Panc1 (cell line): ENCODE data around the gene TRIM37. TPM values are rescaled to one million over a fixed set of nuclear protein-coding genes. Genes with fewer than 3 reads are reported as not detected.

Experiments
- ATAC-seq: fragments of 200-7000 bp; cut with Tn5 transposase; 2 replicates; pipeline ENCODE4 v1.9.1; 2020; ENCODE audit warnings: mild to moderate bottlenecking, moderate library complexity
- BruUV-seq: library from RNA; stranded (reverse); fragments of 400-500 nt; replicated peaks from 2 replicates; lab custom pipeline; 2021; lab: Mats Ljungman, UMichigan
- CTCF ChIA-PET: fragments of 300-600 bp; sonication (Branson Sonifier 250); formaldehyde crosslinking; loops from one replicate; lab custom pipeline; 2022; ENCODE audit warnings: antibody characterized with exemption; lab: Charles Lee
- POLR2A ChIA-PET: fragments of 300-600 bp; sonication (Branson Sonifier 250); formaldehyde crosslinking; loops from one replicate; lab custom pipeline; 2022; ENCODE audit warnings: antibody characterized with exemption; lab: Charles Lee
- DNase-seq: peaks from one replicate; pipeline ENCODE4 v3.0.0-alpha.2; 2010; ENCODE audit warnings: low read depth, low spot score
- H3K27ac ChIP-seq: 2 replicates; pipeline ENCODE4 v1.5.1; 2011; ENCODE audit warnings: mild to moderate bottlenecking, low read length, inconsistent platforms
- H3K27me3 ChIP-seq: fragments of 200-500 bp; sonication (Bioruptor generic); 2 replicates; pipeline ENCODE4 v1.6.0; 2014; ENCODE audit warnings: low read length, inconsistent platforms; ENCODE audit not compliant: control insufficient read depth, insufficient read depth
- H3K36me3 ChIP-seq: fragments of 200-500 bp; sonication (Bioruptor generic); 2 replicates; pipeline ENCODE4 v1.5.1; 2014; ENCODE audit warnings: inconsistent platforms, mild to moderate bottlenecking, low read length, moderate library complexity; ENCODE audit not compliant: control insufficient read depth, insufficient read depth
- H3K4me1 ChIP-seq: 2 replicates; pipeline ENCODE4 v1.5.1; 2011; ENCODE audit warnings: inconsistent platforms, mild to moderate bottlenecking, low read length, moderate library complexity; ENCODE audit not compliant: control insufficient read depth, insufficient read depth
- H3K4me3 ChIP-seq, 2 experiments: 2 replicates each; pipeline ENCODE4 v1.5.1; 2011 to 2012; ENCODE audit warnings: low read depth in 2 of 2, low read length in 2 of 2, mild to moderate bottlenecking in 2 of 2, inconsistent platforms in 1 of 2, moderate library complexity in 1 of 2
- H3K9me3 ChIP-seq: fragments of 200-500 bp; sonication (Bioruptor generic); 2 replicates; pipeline ENCODE4 v1.5.1; 2014; ENCODE audit warnings: low read depth, mild to moderate bottlenecking, inconsistent platforms, low read length, moderate library complexity; ENCODE audit not compliant: control insufficient read depth, insufficient read depth
- POLR2AphosphoS5 ChIP-seq: IDR thresholded peaks from 2 replicates; pipeline ENCODE4 v1.6.1; 2012; ENCODE audit warnings: mild to moderate bottlenecking, low read depth, low read length, moderate library complexity
- SIN3A ChIP-seq: IDR thresholded peaks from 2 replicates; pipeline ENCODE4 v1.6.1; 2012; ENCODE audit warnings: low read depth, mild to moderate bottlenecking, low read length, moderate library complexity, borderline replicate concordance; ENCODE audit not compliant: insufficient read depth
- TCF7L2 ChIP-seq: IDR thresholded peaks from 2 replicates; pipeline ENCODE4 v1.6.1; 2011; ENCODE audit warnings: mild to moderate bottlenecking, low read depth, low read length, inconsistent platforms
- in situ Hi-C: cut with HindIII; loops from 2 replicates; pipeline ENCODE4 v1.10.0; 2016; ENCODE audit warnings: low sequenced_read_pairs, low pct_unique_long_range_greater_than_20kb
- intact Hi-C: fragments of 100-400 bp; cut with micrococcal nuclease; formaldehyde crosslinking; loops from one replicate; pipeline ENCODE4 v1.10.0; 2022; ENCODE audit not compliant: unreplicated experiment
- total RNA-seq: library from RNA; stranded (reverse); gene quantifications from one replicate; pipeline ENCODE4 v1.2.1, GENCODE V29; 2021; ENCODE audit not compliant: unreplicated experiment
- TF ChIP-seq, protein P1 (sequence below): fragments of 450-650 bp; IDR thresholded peaks from 2 replicates; pipeline ENCODE4 v1.5.1; 2017; ENCODE audit warnings: mild to moderate bottlenecking
- TF ChIP-seq, protein P2 (sequence below), 2 experiments: IDR thresholded peaks; 2 replicates each; pipeline ENCODE4 v1.6.1; 2011 to 2012; ENCODE audit warnings: low read depth in 2 of 2, control low read depth in 1 of 2, low read length in 1 of 2, mild to moderate bottlenecking in 1 of 2, moderate library complexity in 1 of 2; ENCODE audit not compliant: insufficient read depth in 1 of 2

Gene TRIM37
- total RNA-seq, 1 experiment from 2014 or later, result 43.3 TPM

DNA sequence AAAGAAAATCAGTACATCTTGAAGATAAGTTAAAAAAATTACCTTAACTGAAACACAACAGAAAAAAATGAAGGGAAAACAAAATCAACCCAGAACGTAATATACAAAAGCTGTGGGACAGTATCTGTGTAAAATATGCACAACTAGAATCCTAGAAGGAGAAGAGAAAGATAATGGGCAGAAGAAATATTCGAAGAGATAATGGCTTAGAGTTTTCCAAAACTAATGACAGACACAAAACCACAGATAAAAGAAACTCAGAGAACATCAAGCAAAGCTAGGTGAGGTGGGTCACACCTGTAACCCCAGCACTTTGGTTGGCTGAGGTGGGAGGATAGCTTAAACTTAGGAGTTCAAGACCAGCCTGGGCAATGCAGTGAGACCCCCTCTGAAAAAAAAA, 117.1 kb downstream of the TRIM37 start:
- Histone ChIP-seq H3K4me3 (no peak overlapping the region), H3K27me3 (no peaks in the 10 kb centered on the region), H3K4me1 (no peaks in the 10 kb centered on the region), H3K36me3 (no peaks in the 10 kb centered on the region; the same call in 1 of the 2 replicates), H3K27ac (no peak overlapping the region), H3K9me3 (no peaks in the 10 kb centered on the region)
- CTCF ChIA-PET, result interaction anchor here (0.6 to 0.8 kb wide), 2 partner anchors 316 to 448 kb away, joined by 4 to 10 read pairs; no protein-coding TSS in a partner anchor
- TF ChIP-seq SIN3A (no peak), POLR2AphosphoS5 (no peak), TCF7L2 (no peak)
- TF ChIP-seq, protein P1, sequence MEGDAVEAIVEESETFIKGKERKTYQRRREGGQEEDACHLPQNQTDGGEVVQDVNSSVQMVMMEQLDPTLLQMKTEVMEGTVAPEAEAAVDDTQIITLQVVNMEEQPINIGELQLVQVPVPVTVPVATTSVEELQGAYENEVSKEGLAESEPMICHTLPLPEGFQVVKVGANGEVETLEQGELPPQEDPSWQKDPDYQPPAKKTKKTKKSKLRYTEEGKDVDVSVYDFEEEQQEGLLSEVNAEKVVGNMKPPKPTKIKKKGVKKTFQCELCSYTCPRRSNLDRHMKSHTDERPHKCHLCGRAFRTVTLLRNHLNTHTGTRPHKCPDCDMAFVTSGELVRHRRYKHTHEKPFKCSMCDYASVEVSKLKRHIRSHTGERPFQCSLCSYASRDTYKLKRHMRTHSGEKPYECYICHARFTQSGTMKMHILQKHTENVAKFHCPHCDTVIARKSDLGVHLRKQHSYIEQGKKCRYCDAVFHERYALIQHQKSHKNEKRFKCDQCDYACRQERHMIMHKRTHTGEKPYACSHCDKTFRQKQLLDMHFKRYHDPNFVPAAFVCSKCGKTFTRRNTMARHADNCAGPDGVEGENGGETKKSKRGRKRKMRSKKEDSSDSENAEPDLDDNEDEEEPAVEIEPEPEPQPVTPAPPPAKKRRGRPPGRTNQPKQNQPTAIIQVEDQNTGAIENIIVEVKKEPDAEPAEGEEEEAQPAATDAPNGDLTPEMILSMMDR, result no peak
- TF ChIP-seq, protein P2, sequence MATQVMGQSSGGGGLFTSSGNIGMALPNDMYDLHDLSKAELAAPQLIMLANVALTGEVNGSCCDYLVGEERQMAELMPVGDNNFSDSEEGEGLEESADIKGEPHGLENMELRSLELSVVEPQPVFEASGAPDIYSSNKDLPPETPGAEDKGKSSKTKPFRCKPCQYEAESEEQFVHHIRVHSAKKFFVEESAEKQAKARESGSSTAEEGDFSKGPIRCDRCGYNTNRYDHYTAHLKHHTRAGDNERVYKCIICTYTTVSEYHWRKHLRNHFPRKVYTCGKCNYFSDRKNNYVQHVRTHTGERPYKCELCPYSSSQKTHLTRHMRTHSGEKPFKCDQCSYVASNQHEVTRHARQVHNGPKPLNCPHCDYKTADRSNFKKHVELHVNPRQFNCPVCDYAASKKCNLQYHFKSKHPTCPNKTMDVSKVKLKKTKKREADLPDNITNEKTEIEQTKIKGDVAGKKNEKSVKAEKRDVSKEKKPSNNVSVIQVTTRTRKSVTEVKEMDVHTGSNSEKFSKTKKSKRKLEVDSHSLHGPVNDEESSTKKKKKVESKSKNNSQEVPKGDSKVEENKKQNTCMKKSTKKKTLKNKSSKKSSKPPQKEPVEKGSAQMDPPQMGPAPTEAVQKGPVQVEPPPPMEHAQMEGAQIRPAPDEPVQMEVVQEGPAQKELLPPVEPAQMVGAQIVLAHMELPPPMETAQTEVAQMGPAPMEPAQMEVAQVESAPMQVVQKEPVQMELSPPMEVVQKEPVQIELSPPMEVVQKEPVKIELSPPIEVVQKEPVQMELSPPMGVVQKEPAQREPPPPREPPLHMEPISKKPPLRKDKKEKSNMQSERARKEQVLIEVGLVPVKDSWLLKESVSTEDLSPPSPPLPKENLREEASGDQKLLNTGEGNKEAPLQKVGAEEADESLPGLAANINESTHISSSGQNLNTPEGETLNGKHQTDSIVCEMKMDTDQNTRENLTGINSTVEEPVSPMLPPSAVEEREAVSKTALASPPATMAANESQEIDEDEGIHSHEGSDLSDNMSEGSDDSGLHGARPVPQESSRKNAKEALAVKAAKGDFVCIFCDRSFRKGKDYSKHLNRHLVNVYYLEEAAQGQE (IDR thresholded peaks at IDR 0.05; ENCODE audit: insufficient read depth in 1 of 2, low read depth in 2 of 2, low read length in 1 of 2), result no peak
- BruUV-seq, result no TSS peak
- in situ Hi-C loops (no loop called here), intact Hi-C loops (no loop called here)
- DNase-seq (no peak), ATAC-seq (no peak)
- POLR2A ChIA-PET, result no interaction called here

DNA sequence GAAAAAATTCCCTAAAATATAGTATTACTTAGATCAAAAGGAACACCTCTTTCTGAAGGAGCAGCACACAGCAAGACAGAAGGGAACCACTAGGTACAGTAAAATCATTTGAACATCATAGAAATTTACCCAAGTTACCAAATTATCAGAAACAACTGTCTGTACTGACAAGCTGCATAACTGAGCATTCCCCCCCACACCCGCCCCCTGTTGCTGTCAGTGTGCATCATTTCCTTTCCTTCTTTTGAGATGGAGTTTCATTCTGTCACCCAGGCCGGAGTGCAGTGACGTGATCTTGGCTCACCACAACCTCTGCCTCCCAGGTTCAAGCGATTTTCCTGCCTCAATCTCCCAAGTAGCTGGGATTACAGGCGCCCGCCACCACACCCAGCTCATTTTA, 120.7 kb downstream of the TRIM37 start:
- ChIA-PET CTCF (no interaction called here), POLR2A (no interaction called here)
- no peak for TF ChIP-seq POLR2AphosphoS5
- no peak for TF ChIP-seq TCF7L2
- TF ChIP-seq, protein P1, result no peak
- TF ChIP-seq SIN3A, result no peak
- TF ChIP-seq, protein P2 (IDR thresholded peaks at IDR 0.05; ENCODE audit: insufficient read depth in 1 of 2, low read depth in 2 of 2, low read length in 1 of 2), result no peak
- no TSS peak for BruUV-seq
- ATAC-seq (no peak), DNase-seq (no peak)
- no peak overlapping the region for H3K27ac ChIP-seq
- H3K9me3 ChIP-seq, result no peaks in the 10 kb centered on the region
- in situ Hi-C loops, result no loop called here
- no peak overlapping the region for H3K4me3 ChIP-seq
- H3K4me1 ChIP-seq, result no peaks in the 10 kb centered on the region
- no peaks in the 10 kb centered on the region for H3K27me3 ChIP-seq
- H3K36me3 ChIP-seq, result no peaks in the 10 kb centered on the region; the same call in 1 of the 2 replicates
- intact Hi-C loops, result no loop called here
